Type B pancreatic cell (in vitro differentiated cells): ENCODE results near the gene CEND1. TPM values are rescaled to one million over a fixed set of nuclear protein-coding genes. Genes with fewer than 3 reads are reported as not detected.

Source experiments
- DNase-seq: peaks from one replicate; pipeline ENCODE4 v3.0.0; 2021; ENCODE audit warnings: mixed read lengths; ENCODE audit not compliant: unreplicated experiment; ENCODE audit errors: extremely low spot score
- H3K27ac Mint-ChIP-seq: 2 replicates; pipeline ENCODE4 v1.8.0; 2021; ENCODE audit warnings: mild to moderate bottlenecking, mixed read lengths
- H3K27me3 Mint-ChIP-seq: 2 replicates; pipeline ENCODE4 v1.8.0; 2021; ENCODE audit warnings: mixed read lengths
- H3K36me3 Mint-ChIP-seq: 2 replicates; pipeline ENCODE4 v1.8.0; 2021; ENCODE audit warnings: mixed read lengths
- H3K4me1 Mint-ChIP-seq: one replicate; pipeline ENCODE4 v1.8.0; 2021; ENCODE audit warnings: mixed read lengths; ENCODE audit not compliant: unreplicated experiment
- H3K4me3 Mint-ChIP-seq: 2 replicates; pipeline ENCODE4 v1.8.0; 2021; ENCODE audit warnings: mild to moderate bottlenecking, mixed read lengths
- H3K9me3 Mint-ChIP-seq: 2 replicates; pipeline ENCODE4 v1.8.0; 2021; ENCODE audit warnings: mixed read lengths
- CTCF ChIP-seq: fragments of 200-600 bp; sonication (generic); conservative IDR thresholded peaks from 2 replicates; pipeline ENCODE4 v1.5.0; 2021; ENCODE audit warnings: antibody characterized with exemption, mild to moderate bottlenecking
- total RNA-seq: library from RNA; stranded (reverse); gene quantifications from 2 replicates; pipeline ENCODE4 v1.2.1, GENCODE V29; 2021; ENCODE audit warnings: low replicate concordance

CEND1 gene
- total RNA-seq, 1 donor from 2014 or later: 0.89 TPM

GRCh38 chr11:836700-837099, 46.8 kb upstream of the CEND1 start:
- Mint-ChIP-seq H3K36me3 (no peaks in the 10 kb centered on the region), H3K4me1 (peaks cover 12% of the 10 kb centered on the region), H3K9me3 (no peaks in the 10 kb centered on the region), H3K4me3 (no peak overlapping the region), H3K27ac (no peak overlapping the region), H3K27me3 (peaks cover 6% of the 10 kb centered on the region)
- no peak for DNase-seq
- TF ChIP-seq CTCF: no peak

- Mint-ChIP-seq H3K9me3 (no peaks in the 10 kb centered on the region), H3K27ac (no peak overlapping the region), H3K36me3 (no peaks in the 10 kb centered on the region), H3K27me3 (peaks cover 10% of the 10 kb centered on the region), H3K4me1 (peaks cover 11% of the 10 kb centered on the region), H3K4me3 (no peak overlapping the region)
- DNase-seq: no peak
- no peak for TF ChIP-seq CTCF
Observed at GRCh38 chr11:836274-836673, 46.4 kb upstream of the CEND1 start.

- H3K27me3 Mint-ChIP-seq: peaks cover 18% of the 10 kb centered on the region
Observed at GRCh38 chr11:834371-835316, 44.8 kb upstream of the CEND1 start.

GRCh38 chr11:833849-834311, 44.0 kb upstream of the CEND1 start:
- H3K9me3 Mint-ChIP-seq: no peaks in the 10 kb centered on the region
- peak overlapping the region; percentile 89 for H3K27ac Mint-ChIP-seq
- no peak for TF ChIP-seq CTCF
- peak overlapping the region; percentile 84 for H3K4me3 Mint-ChIP-seq
- H3K27me3 Mint-ChIP-seq: peaks cover 26% of the 10 kb centered on the region
- no peaks in the 10 kb centered on the region for H3K4me1 Mint-ChIP-seq
- H3K36me3 Mint-ChIP-seq: no peaks in the 10 kb centered on the region
- DNase-seq: no peak

More at GRCh38 chr11:834371-835316, 44.8 kb upstream of the CEND1 start:
- H3K4me3 Mint-ChIP-seq: peak overlapping the region; percentile 84
- H3K27ac Mint-ChIP-seq: peak overlapping the region; percentile 89
- TF ChIP-seq CTCF: no peak
- DNase-seq: no peak
- no peaks in the 10 kb centered on the region for H3K4me1 Mint-ChIP-seq
- H3K9me3 Mint-ChIP-seq: no peaks in the 10 kb centered on the region
- H3K36me3 Mint-ChIP-seq: no peaks in the 10 kb centered on the region

GRCh38 chr11:833114-833791, 43.4 kb upstream of the CEND1 start:
- Mint-ChIP-seq H3K4me3 (peak overlapping the region; percentile 84), H3K27me3 (peaks cover 32% of the 10 kb centered on the region), H3K4me1 (peaks cover 2% of the 10 kb centered on the region), H3K9me3 (no peaks in the 10 kb centered on the region), H3K27ac (peak overlapping the region; percentile 89), H3K36me3 (no peaks in the 10 kb centered on the region)
- peak; percentile 17 for TF ChIP-seq CTCF
- DNase-seq: no peak
